ENCODE data around the gene NCAM1.

Gene NCAM1

DNA sequence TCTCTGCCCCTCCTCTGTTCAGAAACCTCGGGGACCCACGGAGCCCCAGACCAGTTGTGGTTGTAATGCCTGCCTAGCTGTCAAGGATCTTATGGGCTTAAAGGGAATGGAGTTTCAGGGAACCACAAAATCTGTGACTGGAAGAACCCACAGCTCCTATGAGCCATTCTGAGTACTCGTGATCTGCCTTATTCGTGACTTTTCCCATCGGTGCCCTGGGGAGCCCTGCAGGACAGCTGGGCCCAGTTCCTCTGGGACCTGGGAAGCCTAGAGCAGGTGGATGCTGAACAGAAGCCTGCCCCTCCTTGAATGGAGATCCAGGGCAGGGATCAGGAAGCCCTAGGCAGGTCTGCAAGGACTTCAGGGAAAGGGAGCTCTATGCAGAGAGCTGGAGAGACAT lies 311.1 kb downstream of the NCAM1 start:
- Histone ChIP-seq H3K36me3 (ENCODE audit: control insufficient read depth, insufficient read depth, low read length) (no peaks in the 10 kb centered on the region), H3K9me3 (ENCODE audit: control insufficient read depth, insufficient read depth, low read length) (no peaks in the 10 kb centered on the region), H3K4me1 (ENCODE audit: control insufficient read depth, insufficient read depth, low read length) (no peaks in the 10 kb centered on the region), H3K4me3 (ENCODE audit: low read length) (no peak overlapping the region), H3K27me3 (ENCODE audit: control insufficient read depth, insufficient read depth, low read length) (no peaks in the 10 kb centered on the region), H3K27ac (ENCODE audit: low read length) (no peak overlapping the region)
- WGBS (ENCODE audit: insufficient coverage, insufficient read length), result no CpG with 5 or more reads among the region's 5 CpGs
- no peak for DNase-seq (ENCODE audit: low read depth, low spot score)

DNA sequence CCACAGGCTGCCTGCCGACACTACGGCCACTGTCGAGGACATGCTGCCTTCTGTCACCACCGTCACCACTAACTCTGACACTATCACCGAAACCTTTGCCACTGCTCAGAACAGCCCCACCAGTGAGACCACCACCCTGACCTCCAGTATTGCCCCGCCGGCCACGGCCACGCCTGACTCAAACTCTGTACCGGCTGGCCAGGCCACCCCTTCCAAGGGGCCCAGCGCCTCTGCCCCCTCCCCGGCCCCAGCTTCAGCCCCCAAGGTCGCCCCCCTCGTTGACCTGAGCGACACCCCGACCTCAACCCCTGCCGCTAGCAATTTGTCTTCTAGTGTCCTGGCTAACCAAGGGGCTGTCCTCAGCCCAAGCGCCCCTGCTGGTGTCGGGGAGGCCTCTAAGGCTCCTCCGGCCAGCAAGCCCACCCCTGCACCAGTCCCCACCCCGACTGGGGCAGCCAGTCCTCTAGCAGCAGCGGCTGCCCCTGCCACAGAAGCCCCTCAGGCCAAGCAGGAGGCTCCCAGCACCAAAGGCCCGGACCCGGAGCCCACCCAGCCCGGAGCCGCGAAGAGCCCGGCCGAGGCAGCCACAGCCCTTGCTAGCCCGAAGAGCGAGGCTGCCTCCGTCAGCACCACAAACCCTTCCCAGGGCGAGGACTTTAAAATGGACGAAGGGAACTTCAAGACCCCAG lies 311.9 kb downstream of the NCAM1 start:
- Histone ChIP-seq H3K9me3 (ENCODE audit: control insufficient read depth, insufficient read depth, low read length) (no peaks in the 10 kb centered on the region), H3K36me3 (ENCODE audit: control insufficient read depth, insufficient read depth, low read length) (no peaks in the 10 kb centered on the region), H3K4me1 (ENCODE audit: control insufficient read depth, insufficient read depth, low read length) (no peaks in the 10 kb centered on the region), H3K27me3 (ENCODE audit: control insufficient read depth, insufficient read depth, low read length) (no peaks in the 10 kb centered on the region), H3K4me3 (ENCODE audit: low read length) (no peak overlapping the region), H3K27ac (ENCODE audit: low read length) (no peak overlapping the region)
- no CpG with 5 or more reads among the region's 34 CpGs for WGBS (ENCODE audit: insufficient coverage, insufficient read length)
- DNase-seq (ENCODE audit: low read depth, low spot score), result no peak

DNA sequence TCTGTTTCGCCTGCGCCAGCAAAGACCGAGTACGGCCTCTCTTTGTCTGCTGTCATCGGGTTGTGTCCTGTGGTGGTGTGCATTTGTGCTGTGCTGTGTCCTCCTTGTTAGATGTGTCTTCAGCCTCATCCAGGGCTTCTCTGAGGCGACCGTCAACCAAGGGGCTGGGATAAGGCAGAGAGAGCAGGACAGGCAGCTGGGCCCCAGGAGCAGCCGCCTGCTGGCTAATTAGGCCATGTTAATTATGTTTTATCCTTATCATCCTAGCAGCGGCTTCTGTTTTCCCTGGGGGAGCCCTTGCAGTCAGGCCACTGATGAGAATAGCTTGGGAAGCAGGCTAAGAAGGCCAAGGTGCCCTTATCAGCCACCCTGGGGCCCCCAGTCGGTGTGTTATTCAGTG lies 312.5 kb downstream of the NCAM1 start:
- no peaks in the 10 kb centered on the region for H3K4me1 ChIP-seq (ENCODE audit: control insufficient read depth, insufficient read depth, low read length)
- no peak overlapping the region for H3K4me3 ChIP-seq (ENCODE audit: low read length)
- DNase-seq (ENCODE audit: low read depth, low spot score), result no peak
- H3K36me3 ChIP-seq (ENCODE audit: control insufficient read depth, insufficient read depth, low read length), result no peaks in the 10 kb centered on the region
- WGBS (ENCODE audit: insufficient coverage, insufficient read length), result no CpG with 5 or more reads among the region's 10 CpGs
- no peak overlapping the region for H3K27ac ChIP-seq (ENCODE audit: low read length)
- H3K27me3 ChIP-seq (ENCODE audit: control insufficient read depth, insufficient read depth, low read length), result no peaks in the 10 kb centered on the region
- no peaks in the 10 kb centered on the region for H3K9me3 ChIP-seq (ENCODE audit: control insufficient read depth, insufficient read depth, low read length)

DNA sequence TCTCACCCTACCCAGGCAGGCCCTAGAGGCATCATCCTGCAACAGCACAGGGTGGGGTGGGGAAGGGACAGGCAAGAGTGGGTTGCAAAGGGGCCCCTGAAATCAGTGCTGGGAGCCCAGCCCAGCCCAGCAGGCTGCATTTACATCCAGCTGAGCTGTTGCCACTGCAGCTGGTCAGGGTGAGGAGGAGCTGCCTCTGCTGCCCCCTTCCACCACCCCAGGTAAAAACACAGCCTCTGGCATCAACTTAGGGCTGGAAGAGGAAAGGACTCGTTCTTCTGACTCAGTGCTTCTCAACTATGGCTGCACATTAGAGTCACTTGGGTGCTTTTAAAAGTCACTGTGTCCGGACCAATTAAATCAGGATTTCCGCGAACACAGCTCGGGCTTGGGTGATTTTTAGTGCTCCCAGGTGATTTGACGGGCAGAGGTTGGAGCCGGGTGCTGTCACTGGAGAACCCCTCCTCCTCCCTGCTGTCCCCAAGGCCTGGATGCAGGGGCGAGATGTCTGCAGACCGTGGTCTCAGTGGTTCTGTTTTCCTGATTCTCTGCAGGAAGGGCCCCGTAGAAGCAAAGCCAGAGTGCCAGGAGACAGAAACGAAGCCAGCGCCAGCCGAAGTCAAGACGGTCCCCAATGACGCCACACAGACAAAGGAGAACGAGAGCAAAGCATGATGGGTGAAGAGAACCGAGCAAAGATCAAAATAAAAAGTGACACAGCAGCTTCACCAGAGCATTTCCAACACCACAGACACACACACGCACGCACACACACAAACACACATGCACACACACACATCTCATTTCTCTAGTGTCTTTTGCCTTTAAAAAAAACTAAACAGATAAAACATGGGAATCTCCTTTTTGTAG lies 313.7 kb downstream of the NCAM1 start:
- Histone ChIP-seq H3K36me3 (ENCODE audit: control insufficient read depth, insufficient read depth, low read length) (no peaks in the 10 kb centered on the region), H3K4me1 (ENCODE audit: control insufficient read depth, insufficient read depth, low read length) (no peaks in the 10 kb centered on the region), H3K9me3 (ENCODE audit: control insufficient read depth, insufficient read depth, low read length) (no peaks in the 10 kb centered on the region), H3K4me3 (ENCODE audit: low read length) (no peak overlapping the region), H3K27me3 (ENCODE audit: control insufficient read depth, insufficient read depth, low read length) (no peaks in the 10 kb centered on the region), H3K27ac (ENCODE audit: low read length) (no peak overlapping the region)
- no CpG with 5 or more reads among the region's 19 CpGs for WGBS (ENCODE audit: insufficient coverage, insufficient read length)
- no peak for DNase-seq (ENCODE audit: low read depth, low spot score)

DNA sequence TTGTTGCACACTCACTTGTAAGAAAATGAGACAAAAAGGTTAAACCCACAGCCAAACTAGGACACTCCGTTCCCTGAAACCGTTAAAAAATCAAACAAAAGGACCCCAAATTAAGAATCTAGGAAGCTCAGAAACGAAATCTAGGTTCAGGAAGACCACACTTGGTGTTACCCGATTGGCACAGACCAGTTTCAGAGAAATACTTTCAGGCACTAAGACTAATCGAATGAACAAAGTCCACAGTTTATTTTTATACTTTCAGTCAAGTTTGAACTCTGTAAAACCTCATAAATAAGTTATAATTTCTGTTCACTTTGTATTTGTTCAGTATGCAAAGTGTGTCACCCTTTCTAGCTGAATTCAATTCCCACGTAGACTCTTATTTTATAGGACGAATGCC lies 314.4 kb downstream of the NCAM1 start:
- DNase-seq (ENCODE audit: low read depth, low spot score), result no peak
- Histone ChIP-seq H3K4me3 (ENCODE audit: low read length) (no peak overlapping the region), H3K9me3 (ENCODE audit: control insufficient read depth, insufficient read depth, low read length) (no peaks in the 10 kb centered on the region), H3K27me3 (ENCODE audit: control insufficient read depth, insufficient read depth, low read length) (no peaks in the 10 kb centered on the region), H3K36me3 (ENCODE audit: control insufficient read depth, insufficient read depth, low read length) (no peaks in the 10 kb centered on the region), H3K27ac (ENCODE audit: low read length) (no peak overlapping the region), H3K4me1 (ENCODE audit: control insufficient read depth, insufficient read depth, low read length) (no peaks in the 10 kb centered on the region)
- no CpG with 5 or more reads among the region's 7 CpGs for WGBS (ENCODE audit: insufficient coverage, insufficient read length)

DNA sequence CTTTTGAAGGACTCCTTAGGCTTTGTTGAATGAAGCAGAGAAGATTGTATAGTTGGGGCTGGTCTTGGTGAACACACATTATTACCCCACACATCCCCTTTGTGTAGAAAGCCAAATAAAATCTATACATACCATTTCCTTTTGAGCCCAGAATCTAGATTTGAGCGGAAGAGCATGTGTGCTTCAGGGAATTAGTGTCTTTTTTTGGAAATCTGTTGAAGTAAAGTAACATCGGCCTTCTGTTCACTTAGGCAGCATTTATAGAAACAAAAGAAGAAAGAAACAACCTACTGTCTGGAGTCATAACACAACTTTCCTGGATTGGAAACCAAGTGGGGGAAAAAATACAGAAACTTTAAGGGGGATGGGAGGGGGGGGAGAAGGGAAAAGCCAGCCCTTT lies 315.2 kb downstream of the NCAM1 start:
- WGBS (ENCODE audit: insufficient coverage, insufficient read length), result no CpG with 5 or more reads among the region's 2 CpGs
- DNase-seq (ENCODE audit: low read depth, low spot score), result no peak

DNA sequence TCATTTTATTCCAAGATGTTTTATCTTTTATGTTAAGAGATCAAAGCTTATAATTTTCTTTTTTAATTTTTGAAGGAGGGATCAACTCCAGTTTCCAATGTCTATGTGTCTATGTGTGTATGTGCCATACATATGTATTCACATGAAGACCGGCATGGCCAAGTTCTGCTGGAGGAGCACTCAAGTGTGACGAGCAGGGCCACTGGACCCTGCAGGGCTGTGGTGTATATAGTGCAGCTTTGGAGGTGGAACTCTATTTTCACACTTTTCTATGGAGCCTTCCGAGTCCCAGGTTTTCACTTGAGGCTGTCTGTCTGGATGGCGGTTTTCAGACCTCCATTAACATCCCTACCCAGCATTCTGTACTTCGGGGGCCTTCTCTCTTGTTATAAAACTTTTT lies 316.7 kb downstream of the NCAM1 start:
- no peak overlapping the region for H3K27ac ChIP-seq (ENCODE audit: low read length)
- no CpG with 5 or more reads among the region's 5 CpGs for WGBS (ENCODE audit: insufficient coverage, insufficient read length)

More for the DNA sequence above, 315.2 kb downstream of the NCAM1 start:
- no peaks in the 10 kb centered on the region for H3K4me1 ChIP-seq (ENCODE audit: control insufficient read depth, insufficient read depth, low read length)
- H3K27ac ChIP-seq (ENCODE audit: low read length), result no peak overlapping the region
- no peaks in the 10 kb centered on the region for H3K36me3 ChIP-seq (ENCODE audit: control insufficient read depth, insufficient read depth, low read length)
- H3K9me3 ChIP-seq (ENCODE audit: control insufficient read depth, insufficient read depth, low read length), result no peaks in the 10 kb centered on the region
- H3K27me3 ChIP-seq (ENCODE audit: control insufficient read depth, insufficient read depth, low read length), result no peaks in the 10 kb centered on the region
- no peak overlapping the region for H3K4me3 ChIP-seq (ENCODE audit: low read length)

DNA sequence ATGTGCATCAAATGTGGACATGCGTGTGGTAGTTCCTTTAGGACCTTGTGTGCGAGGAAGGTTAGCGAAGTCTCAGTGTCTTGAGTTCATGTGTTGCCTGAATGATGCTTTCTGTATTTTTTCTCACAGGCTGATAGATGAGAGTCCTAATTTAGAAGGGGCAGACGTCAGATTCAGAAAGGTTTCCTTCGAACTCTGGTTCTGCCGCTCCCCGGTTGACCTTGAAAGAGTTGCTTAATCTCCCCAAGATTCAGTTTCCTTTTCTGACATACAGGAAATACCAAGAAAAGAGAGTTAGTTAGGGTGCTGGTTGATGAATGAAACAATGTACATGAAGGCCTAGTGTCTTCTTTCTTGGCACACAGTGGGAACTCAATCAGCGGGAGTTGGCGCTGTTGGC lies 317.3 kb downstream of the NCAM1 start:
- Histone ChIP-seq H3K36me3 (ENCODE audit: control insufficient read depth, insufficient read depth, low read length) (no peaks in the 10 kb centered on the region), H3K4me3 (ENCODE audit: low read length) (no peak overlapping the region), H3K4me1 (ENCODE audit: control insufficient read depth, insufficient read depth, low read length) (no peaks in the 10 kb centered on the region), H3K9me3 (ENCODE audit: control insufficient read depth, insufficient read depth, low read length) (no peaks in the 10 kb centered on the region), H3K27ac (ENCODE audit: low read length) (no peak overlapping the region), H3K27me3 (ENCODE audit: control insufficient read depth, insufficient read depth, low read length) (no peaks in the 10 kb centered on the region)
- WGBS (ENCODE audit: insufficient coverage, insufficient read length), result no CpG with 5 or more reads among the region's 9 CpGs
- no peak for DNase-seq (ENCODE audit: low read depth, low spot score)

More for the DNA sequence above, 316.7 kb downstream of the NCAM1 start:
- Histone ChIP-seq H3K36me3 (ENCODE audit: control insufficient read depth, insufficient read depth, low read length) (no peaks in the 10 kb centered on the region), H3K4me3 (ENCODE audit: low read length) (no peak overlapping the region), H3K27me3 (ENCODE audit: control insufficient read depth, insufficient read depth, low read length) (no peaks in the 10 kb centered on the region), H3K4me1 (ENCODE audit: control insufficient read depth, insufficient read depth, low read length) (no peaks in the 10 kb centered on the region), H3K9me3 (ENCODE audit: control insufficient read depth, insufficient read depth, low read length) (no peaks in the 10 kb centered on the region)
- no peak for DNase-seq (ENCODE audit: low read depth, low spot score)

DNA sequence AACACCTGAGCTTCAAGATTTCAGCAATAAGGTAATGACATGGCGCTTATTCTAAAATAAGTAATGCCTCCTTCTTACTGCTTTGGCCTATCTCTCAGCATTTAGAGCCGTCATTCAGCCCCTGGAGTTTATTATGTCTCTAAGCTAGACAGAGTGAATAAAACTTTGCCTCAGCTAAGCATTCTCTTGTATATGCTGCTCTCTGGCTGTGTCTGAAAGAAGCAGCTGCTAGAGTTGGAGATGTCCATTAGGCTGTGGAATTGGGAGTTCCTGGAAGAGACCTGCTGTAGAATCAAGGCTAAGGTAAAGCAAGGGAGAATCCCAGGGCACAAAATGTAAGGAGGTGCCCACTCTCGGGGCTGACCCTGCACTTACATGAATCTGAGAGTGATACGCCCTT lies 317.7 kb downstream of the NCAM1 start:
- H3K27ac ChIP-seq (ENCODE audit: low read length), result no peak overlapping the region
- WGBS (ENCODE audit: insufficient coverage, insufficient read length), result no CpG with 5 or more reads among the region's 4 CpGs
- DNase-seq (ENCODE audit: low read depth, low spot score), result no peak
- H3K36me3 ChIP-seq (ENCODE audit: control insufficient read depth, insufficient read depth, low read length), result no peaks in the 10 kb centered on the region
- no peaks in the 10 kb centered on the region for H3K9me3 ChIP-seq (ENCODE audit: control insufficient read depth, insufficient read depth, low read length)
- no peaks in the 10 kb centered on the region for H3K4me1 ChIP-seq (ENCODE audit: control insufficient read depth, insufficient read depth, low read length)
- H3K27me3 ChIP-seq (ENCODE audit: control insufficient read depth, insufficient read depth, low read length), result no peaks in the 10 kb centered on the region
- no peak overlapping the region for H3K4me3 ChIP-seq (ENCODE audit: low read length)

DNA sequence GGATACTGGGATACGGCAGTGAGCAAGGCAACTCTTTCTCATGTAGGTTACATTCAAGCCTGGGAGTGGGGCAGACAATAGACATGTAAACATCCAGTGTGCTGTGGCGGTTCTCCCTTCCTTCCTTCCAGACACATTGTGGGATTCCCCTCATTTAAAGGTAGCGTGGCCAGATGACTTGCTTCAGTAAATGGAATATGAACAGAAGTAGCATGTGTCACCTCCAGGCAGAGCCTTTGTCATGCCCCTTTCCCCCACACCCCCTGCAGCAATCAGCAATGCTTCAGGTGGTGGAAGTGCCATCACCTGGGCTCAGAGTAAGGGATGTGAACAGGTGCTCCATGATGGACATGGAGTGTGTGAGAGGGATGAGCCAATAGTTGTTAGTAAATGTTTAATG lies 318.4 kb downstream of the NCAM1 start:
- no peak for DNase-seq (ENCODE audit: low read depth, low spot score)
- no peak overlapping the region for H3K4me3 ChIP-seq (ENCODE audit: low read length)
- no peaks in the 10 kb centered on the region for H3K9me3 ChIP-seq (ENCODE audit: control insufficient read depth, insufficient read depth, low read length)

More for the DNA sequence above, 318.4 kb downstream of the NCAM1 start:
- no peaks in the 10 kb centered on the region for H3K36me3 ChIP-seq (ENCODE audit: control insufficient read depth, insufficient read depth, low read length)
- H3K27me3 ChIP-seq (ENCODE audit: control insufficient read depth, insufficient read depth, low read length), result no peaks in the 10 kb centered on the region
- no peaks in the 10 kb centered on the region for H3K4me1 ChIP-seq (ENCODE audit: control insufficient read depth, insufficient read depth, low read length)
- no CpG with 5 or more reads among the region's 3 CpGs for WGBS (ENCODE audit: insufficient coverage, insufficient read length)
- no peak overlapping the region for H3K27ac ChIP-seq (ENCODE audit: low read length)

All from iPS DF 6.9 (cell line).